ENCODE measurements around the gene RRP12.

RRP12 gene

DNA sequence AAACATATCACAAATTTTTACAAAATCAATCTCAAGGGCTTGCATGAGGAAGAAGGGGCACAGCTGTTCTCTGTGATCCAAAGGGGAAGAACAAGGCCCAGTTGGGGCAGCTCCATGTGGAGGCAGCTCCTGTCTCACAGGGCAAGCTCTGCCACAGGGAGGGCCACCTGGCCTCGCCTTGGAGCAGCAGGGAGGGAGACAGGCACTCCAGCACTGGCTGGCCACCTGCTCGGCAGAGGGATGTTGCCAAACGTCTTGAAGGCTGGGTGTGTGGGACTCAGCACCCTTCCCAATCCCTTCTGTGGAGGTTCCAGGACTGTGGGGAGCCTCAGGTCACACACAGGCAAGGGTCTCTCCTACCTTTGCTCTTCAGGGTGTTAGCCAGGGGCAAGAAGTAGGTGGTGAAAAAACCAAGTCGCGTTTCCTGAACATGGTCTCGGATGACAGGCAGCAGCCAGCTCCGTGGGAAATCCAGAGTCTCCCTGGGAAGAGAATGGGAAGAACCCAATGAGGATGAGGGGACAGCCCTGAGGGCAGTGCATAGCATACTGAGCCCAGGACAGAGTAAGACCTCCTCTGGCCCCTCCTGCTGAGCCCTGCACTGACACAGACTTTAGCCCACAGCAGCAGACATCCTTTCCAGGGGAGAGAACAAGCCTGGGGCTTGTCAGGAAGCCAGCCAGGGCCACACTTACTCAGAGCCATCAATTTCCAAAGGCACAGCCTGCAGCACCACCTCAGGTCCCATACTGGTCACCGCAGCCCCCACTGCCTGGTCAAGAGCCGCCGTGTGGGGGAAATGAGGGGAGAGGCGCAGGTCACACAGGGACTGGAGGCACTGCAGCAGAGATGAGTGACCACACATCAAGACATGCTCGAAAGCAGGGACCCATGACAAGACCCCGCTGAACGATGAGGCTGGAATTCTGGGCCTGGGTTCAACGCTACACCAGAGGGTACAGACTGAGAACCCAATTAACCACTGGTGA, 21.9 kb downstream of the RRP12 start:
- no peak overlapping the region for H3K4me3 ChIP-seq (ENCODE audit: low read length)
- no peak for DNase-seq (ENCODE audit: low read depth, low spot score)

DNA sequence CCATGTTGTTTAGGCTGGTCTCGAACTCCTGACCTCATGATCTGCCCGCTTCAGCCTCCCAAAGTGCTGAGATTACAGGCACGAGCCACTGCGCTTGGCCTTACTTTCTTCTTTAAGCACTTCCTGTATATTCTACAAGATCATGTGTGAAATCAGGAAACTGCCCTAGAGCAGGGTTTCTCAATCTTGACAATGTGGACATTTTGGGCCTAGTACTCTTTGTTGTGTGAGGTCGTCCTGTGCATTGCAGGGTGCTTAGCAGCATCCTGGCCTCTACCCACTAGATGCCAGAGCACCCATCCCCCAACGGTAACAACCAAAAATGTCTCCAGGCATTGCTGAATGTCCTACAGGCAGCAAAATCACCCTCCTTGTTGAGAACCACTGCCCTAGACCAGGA, 24.7 kb downstream of the RRP12 start:
- DNase-seq (ENCODE audit: low read depth, low spot score): no peak
- no peak overlapping the region for H3K4me3 ChIP-seq (ENCODE audit: low read length)

DNA sequence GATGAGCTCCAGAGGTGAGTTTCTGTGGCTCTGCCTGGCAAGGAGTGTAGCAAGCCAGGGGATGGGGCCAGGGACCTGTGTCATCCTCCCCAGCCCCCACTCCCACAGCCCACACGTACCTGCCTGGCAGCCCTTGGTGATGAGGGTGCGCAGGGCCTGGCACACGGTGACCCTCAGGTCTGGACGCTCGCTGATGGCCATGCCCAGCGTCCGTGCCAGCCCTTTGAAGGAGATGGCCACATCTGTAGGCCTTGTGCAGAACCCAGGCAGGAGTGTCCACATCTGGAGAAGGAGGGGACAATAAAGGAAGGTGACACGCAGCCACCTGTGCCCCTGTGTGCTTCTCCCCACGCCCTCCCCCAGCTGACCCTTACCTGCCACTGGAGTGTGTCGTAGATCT, 27.7 kb downstream of the RRP12 start:
- DNase-seq (ENCODE audit: low read depth, low spot score): no peak
- H3K4me3 ChIP-seq (ENCODE audit: low read length): no peak overlapping the region

DNA sequence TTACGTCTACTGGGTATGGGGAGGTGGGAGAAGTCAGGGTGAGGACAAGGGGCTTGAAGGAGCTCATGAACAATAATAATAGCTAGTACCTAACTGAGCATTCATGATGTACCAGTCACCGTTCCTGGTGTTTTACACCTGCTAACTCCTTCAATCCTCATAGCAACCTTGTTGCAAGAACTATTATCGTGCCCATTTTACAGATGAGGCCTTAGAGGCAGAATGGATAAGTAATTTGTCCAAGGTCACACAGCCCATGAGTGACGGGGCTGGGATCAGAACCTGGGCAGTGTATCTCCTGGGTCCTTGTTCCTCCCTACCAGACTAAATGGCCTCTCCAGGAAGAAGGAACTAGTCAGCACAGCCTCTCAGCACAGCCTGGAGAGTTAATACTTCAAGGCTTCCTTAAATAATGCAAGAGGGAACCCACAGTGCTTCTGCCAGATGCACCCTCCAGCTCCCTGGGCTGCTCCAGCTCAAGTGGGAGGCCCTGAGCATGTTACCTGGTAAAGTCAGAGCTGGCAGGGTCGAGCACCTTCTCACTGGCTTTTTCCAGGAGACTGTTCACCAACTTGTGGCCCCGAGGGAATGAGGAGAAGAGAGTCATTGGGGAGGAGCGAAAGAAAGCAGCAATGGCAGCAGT, 28.8 kb downstream of the RRP12 start:
- no peak overlapping the region for H3K4me3 ChIP-seq (ENCODE audit: low read length)
- DNase-seq (ENCODE audit: low read depth, low spot score): no peak

DNA sequence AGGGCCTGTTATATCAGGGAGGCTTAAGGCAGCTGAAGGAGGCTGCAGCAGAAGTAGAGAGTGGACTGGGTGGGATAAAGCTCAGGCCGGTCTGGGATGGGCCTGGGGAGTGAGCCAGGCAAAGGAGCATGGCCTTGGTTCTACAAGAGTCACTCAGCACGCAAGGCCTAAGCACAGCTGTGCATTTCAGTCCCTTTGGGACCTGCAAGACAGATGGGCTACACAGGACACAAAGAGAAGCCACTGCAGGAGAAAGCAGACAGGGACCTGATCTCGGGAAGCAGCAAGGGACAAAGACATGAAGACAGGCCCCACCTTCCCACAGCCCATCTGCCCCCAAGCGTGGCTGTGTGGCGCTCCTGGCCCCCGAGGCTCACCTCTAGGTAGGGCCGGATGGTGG, 29.4 kb downstream of the RRP12 start:
- no peak for DNase-seq (ENCODE audit: low read depth, low spot score)
- no peak overlapping the region for H3K4me3 ChIP-seq (ENCODE audit: low read length)

DNA sequence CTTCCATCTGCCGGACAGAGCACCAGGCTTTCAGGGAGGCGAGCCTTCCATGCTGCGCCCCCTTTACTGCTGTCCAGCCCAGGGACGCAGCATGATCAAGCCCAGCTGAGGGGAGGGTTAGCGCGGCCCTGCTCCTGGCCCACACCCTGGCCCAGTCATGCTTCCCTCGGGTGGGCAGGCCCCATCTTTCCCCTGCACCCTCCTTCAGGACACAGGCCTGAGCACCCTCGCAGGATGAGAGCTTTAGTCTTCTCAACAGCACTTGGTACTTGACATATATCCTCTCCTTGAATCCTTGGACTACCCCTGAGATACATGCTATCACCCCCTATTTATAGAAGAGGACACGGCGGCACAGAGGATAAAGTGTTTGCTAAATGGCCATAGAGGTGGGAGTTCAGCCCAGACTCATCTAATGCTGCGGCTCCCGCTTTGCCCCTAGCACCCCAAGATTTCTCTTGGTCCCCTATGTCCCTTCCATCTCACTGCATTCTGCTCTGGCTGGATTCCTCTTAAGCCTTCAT, 34.0 kb downstream of the RRP12 start:
- DNase-seq (ENCODE audit: low read depth, low spot score): no peak
- H3K4me3 ChIP-seq (ENCODE audit: low read length): no peak overlapping the region

DNA sequence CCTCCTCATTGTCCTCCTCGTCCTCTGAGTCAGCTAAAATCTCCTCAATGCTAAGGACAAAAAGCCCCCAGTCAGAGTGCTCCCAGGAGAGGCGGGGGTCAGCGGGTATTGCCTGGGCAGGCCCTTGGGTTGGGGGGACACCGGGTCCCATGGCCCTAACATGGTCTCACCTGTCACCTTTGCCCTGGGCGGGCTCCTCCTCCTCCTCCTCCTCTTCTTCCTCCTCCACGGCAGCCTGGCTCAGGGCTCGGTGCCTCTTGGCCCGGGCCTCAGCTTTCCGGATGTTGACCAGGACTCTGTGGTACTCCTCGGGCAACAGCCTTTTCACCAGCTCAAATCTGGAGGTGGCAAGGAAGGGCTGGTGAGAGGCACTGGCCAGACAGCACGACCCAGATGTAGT, 34.6 kb downstream of the RRP12 start:
- no peak overlapping the region for H3K4me3 ChIP-seq (ENCODE audit: low read length)
- no peak for DNase-seq (ENCODE audit: low read depth, low spot score)

DNA sequence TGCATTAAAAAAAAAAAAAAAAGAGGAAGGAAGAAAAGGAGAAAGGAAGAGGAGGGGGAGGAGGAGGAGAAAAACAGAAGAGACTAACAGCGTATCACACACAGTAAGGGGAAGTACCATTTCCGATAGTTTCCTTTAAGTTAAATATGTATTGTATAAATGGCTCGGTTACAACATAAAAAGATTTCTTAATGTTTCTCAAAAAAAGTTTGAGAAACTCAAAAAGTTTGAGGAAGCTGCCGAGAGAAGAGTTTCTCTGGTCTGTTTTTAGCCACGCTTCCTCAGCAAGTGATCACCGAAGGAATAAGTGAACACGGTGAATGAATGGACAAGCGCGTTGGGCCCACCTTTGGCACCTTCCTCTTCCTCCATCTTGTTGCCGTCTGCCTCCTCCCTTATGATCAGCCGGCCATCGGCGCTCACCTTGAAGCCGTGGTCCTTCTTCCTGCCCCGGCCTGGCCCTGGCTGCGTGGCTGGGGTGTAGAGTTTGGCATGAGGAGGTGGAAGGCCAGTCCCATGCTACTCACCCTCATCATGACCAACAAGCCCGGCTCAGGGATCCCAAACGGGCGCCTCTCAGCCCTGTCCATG, 35.3 kb downstream of the RRP12 start:
- DNase-seq (ENCODE audit: low read depth, low spot score): no peak

DNA sequence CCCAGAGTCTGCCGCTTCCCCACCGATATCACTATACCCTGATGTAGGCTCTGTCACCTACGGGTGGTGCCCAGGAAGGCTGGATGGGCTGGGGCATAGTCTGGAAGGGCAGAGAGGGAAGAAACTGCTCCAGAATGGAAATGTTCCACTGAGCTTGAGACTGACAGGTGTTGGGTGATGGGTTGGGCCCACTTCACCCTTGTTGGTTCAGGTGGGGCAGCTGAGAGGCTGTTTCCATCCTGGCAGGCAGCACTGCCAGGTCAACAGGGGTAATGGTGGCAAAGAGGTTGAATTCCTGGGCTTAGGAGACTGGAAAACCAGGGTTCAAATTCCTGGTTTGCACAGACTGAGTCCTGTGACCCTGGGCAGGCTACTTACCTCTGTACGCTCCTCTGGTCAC, 38.1 kb downstream of the RRP12 start:
- H3K4me3 ChIP-seq (ENCODE audit: low read length): no peak overlapping the region
- DNase-seq (ENCODE audit: low read depth, low spot score): no peak

More for the DNA sequence above, 35.3 kb downstream of the RRP12 start:
- H3K4me3 ChIP-seq (ENCODE audit: low read length): no peak overlapping the region

DNA sequence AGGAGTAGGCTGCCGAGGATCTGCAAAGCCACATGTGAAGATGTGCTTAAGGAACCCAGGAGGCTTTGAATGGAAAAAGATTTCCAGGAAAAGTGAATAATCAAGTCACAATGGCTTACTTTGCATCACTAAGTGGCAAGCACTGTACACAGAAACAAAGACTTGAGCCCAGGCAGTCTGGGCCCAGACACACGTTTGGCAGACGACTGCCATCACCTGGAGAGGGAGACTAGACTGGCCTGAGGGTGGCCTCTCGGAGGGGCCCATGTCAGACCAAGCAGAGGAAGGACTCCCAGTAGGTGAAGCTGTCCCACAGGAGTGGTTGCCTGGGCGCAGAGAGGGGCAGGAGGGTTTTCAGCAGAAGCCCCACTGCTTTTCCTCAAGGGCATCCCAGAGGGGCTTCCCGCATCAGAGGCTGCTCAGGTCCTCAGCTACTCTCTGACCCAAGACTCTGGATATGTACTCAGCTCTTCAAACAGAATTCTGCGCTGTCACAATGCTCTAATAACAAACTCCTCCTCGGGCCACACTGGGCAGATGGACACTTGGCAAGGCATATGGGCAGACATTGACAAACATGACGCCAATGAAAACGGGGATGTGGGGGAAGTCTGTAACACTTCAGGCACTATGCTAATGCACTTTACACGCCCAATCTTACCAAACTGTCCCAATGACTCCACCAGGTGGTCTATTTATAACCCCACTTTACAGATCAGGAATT, 38.7 kb downstream of the RRP12 start:
- H3K4me3 ChIP-seq (ENCODE audit: low read length): no peak overlapping the region
- DNase-seq (ENCODE audit: low read depth, low spot score): no peak

DNA sequence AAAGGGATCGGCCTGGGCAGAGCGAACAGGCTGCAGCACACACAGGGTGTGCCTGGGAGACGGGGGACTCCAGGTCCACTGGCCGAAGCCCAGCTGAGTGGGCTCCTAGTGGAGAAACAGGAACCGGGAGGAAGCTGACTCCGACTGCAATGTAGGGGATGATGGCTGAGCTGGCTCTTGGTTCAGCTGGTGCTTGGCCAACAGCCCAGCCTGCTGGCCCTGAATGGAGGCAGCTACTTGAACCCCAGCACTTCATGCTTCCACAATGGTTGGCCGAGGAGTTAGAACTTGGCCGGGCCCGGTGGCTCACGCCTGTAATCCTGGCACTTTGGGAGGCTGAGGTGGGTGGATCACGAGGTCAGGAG, 39.6 kb downstream of the RRP12 start:
- no peak for DNase-seq (ENCODE audit: low read depth, low spot score)
- no peak overlapping the region for H3K4me3 ChIP-seq (ENCODE audit: low read length)

DNA sequence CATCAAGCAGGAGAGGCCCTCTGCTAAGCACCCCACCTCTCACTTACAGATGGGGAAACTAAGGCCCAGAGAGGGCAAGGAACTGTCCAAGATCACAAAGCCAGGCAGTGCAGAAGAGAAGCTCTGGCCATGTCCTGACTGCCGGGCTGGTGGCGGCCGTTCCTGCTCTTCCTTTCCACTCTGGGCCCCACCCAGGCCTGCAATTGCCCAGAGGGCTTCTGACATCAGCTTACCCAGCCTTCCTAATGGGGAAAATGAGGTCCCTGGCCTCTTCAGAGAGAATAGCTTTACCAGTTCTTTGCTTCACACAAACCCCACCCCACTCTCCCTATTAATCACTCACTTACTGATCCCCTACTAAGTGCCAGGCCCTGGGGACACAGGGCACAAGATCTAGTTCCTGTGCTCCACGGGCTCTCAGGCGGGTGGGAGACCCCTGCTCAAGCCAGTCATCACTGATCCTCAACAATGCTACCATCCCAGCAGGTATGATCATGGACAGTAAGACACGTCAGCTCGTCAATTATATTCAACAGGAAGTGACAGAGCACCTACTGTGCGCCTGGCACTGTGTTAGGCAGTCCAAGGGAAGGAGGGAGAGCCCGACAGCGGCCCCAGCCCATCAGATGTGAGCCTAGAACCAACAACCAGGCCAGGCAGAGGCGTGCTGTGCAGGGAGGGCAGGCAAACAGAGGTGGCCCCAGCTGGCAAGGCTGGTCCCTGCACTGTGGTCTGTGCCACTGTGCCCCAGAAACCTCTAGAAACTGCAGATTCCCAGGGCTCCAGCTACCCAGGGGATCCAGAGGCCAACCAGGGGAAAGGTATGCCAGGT, 40.2 kb downstream of the RRP12 start:
- no peak overlapping the region for H3K4me3 ChIP-seq (ENCODE audit: low read length)
- DNase-seq (ENCODE audit: low read depth, low spot score): no peak

DNA sequence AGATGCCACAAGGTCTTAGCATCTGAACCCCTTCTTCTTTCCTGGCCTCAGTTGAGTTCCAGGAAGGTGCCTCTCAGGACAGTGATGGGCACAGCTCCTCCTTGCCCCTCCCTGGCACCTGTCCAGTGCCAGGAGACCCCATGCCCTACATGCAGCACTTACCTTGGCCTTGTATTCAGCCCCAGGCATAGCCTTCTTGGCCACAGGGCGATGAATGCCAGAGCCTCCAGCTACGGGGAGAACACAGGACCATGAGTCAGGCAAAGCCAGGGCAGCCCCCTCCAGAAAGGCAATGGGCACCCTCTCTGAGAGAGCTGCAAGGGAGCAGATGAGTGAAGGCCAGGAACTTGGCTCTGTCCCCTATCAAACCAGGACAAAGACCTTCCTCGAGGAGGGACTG, 42.4 kb downstream of the RRP12 start:
- no peak for DNase-seq (ENCODE audit: low read depth, low spot score)
- no peak overlapping the region for H3K4me3 ChIP-seq (ENCODE audit: low read length)

DNA sequence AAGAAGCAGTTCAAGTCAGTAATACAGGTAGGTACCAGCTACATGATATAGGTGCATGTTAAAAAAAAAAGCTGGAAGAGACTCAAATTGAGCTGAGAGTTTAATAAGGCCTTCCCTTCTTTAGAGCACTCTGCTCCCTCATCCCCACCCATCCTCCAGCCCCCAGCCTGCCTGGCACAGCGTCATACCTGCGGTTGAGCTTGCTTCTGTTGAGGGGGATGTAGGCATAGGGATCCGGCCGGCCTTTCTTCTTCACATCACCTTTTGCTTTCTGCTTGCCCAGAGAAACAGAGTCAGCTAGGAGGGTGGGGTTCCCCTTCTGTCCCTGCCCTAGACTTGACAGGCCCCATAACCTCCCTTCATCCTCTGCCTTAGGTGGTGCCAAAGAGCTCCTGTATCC, 42.8 kb downstream of the RRP12 start:
- no peak overlapping the region for H3K4me3 ChIP-seq (ENCODE audit: low read length)
- DNase-seq (ENCODE audit: low read depth, low spot score): no peak

DNA sequence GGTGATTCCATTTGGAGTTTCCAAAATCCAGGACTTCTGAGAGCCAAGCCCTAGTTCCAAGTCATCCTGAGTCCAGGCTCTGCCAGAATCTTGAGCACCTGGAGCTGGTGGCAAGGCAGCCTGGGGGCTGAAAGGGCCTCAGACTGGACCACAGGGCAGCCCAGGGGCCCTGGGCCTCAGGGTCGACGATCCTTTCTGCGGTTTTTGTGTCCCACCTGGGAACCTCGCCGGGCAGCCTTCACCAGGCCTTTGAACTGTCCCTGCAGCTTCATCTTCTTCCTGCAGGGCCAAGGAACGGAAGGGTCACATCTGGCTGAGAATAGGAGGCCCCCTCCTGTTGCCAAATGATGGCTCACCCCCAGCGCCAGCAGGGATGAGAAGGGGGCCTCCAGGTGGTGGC, 44.2 kb downstream of the RRP12 start:
- no peak overlapping the region for H3K4me3 ChIP-seq (ENCODE audit: low read length)
- no peak for DNase-seq (ENCODE audit: low read depth, low spot score)

DNA sequence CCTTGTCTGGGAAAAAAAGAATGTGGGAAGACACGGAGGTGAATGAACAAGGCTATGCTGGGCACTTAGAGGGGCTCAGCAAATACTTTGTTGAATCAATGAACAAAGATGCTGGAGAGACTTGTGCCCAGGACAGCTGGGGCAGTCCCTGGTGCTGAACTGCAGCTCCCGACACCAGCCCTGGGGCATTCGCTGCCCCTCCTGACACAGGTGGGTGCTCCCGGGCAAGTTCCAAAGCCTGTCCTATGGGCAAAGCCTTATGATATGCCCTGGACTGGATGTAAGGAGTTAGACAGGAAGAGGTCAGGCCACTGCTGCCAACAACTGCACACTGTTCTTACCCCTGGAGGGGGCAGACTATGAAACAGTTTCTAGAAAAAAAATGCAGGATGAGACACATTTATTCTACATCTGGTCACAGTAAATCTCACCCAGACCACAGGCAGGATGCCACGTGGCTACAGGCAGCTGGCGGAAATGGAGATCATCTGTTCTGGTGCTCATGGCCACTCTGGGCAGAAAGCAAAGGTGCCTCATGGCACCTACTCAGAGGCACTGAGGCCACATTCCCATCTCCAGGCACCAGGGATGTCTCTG, 44.7 kb downstream of the RRP12 start:
- DNase-seq (ENCODE audit: low read depth, low spot score): no peak

DNA sequence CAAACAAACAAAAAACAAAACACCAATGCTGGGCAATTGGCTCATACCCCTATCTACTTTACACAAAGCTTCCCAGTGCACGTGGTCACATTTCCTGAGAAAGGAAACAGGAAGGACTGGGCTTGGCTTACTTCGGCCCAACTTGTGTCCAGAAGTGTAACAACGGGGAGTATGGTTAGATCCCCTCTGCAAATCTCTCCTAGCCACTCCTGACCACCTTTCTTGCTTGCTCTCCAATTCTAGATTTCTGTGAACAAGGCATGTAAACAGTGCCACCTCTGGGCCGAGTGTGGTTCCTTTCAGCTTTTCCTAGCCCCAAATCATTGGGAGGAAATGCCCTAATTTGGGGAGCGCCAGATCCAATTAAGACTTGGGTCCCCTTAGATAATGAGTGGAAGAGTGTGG, 45.6 kb downstream of the RRP12 start:
- no peak for DNase-seq (ENCODE audit: low read depth, low spot score)
- H3K4me3 ChIP-seq (ENCODE audit: low read length): no peak overlapping the region

More for the DNA sequence above, 44.7 kb downstream of the RRP12 start:
- no peak overlapping the region for H3K4me3 ChIP-seq (ENCODE audit: low read length)

DNA sequence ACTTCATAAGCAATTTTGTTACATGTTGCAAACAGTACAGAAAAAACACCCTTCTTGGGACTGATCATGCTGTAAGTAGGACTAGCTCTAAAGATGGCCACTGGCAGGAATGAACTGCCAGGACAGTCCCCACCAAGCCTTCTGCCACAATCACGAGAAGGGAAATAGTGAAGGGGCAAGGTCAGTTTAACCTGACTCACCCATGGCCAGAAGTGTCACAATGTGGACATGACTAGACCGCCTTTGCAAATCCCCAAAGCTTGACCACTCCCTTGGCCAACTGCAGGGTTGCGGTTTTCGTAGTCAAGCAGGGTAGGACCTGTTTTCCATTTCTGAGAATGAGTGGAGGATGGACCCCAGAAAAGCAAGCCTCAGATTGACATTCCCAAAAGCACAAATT, 47.2 kb downstream of the RRP12 start:
- DNase-seq (ENCODE audit: low read depth, low spot score): no peak
- no peak overlapping the region for H3K4me3 ChIP-seq (ENCODE audit: low read length)

Data from Jurkat, Clone E6-1 (cell line).